HT1080 (cell line): ENCODE measurements around the gene DLG4. TPM values are rescaled to one million over a fixed set of nuclear protein-coding genes. Genes with fewer than 3 reads are reported as not detected.
"Not testable (repeated sequence)": the region's sequence is repeated elsewhere in the genome, so short reads cannot be mapped to it uniquely, and the experiment has no call there.

Experiments used
- DNase-seq: peaks from one replicate; pipeline ENCODE4 v3.0.0-alpha.2; 2015; ENCODE audit warnings: low read depth
- small RNA-seq: library from RNA; depleted of rRNA; stranded (forward); fragments of <200 nt; gene quantifications from one replicate; pipeline ENCODE3, GENCODE V24; 2014
- total RNA-seq: library from RNA; depleted of rRNA; stranded (reverse); fragments of >200 nt; shearing (Covaris generic); gene quantifications from 2 replicates; pipeline ENCODE4 v1.2.3, GENCODE V29; 2014; rRNA removed

The DLG4 gene
- total RNA-seq, 1 experiment from 2014 or later = 14.2 TPM

- DNase-seq = not testable (repeated sequence)
These were observed 50.6 kb downstream of the DLG4 start for GRCh38 chr17:7168841-7169564.

- DNase-seq = no peak
These were observed 51.8 kb downstream of the DLG4 start for GRCh38 chr17:7167832-7168231.

DNA sequence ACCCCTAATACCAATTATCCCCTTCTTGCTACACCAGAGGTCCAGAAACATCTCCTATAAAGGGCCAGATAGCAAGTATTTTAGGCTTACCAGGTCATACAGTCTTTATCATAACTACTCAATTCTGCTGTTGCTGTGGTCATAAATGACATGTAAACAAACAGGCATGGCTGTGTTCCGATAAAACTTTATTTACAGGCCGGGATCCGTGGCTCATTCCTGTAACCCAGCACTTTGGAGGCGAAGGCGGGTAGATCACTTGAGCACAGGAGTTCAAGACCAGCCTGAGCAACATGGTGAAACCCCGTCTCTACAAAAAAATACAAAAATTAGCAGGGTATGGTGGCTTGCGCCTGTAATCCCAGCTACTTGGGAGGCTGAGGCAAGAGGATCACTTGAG is 52.8 kb downstream of the DLG4 start:
- no peak for DNase-seq

GRCh38 chr17:7159571-7159970 is 60.1 kb downstream of the DLG4 start:
- not testable (repeated sequence) for DNase-seq

DNA sequence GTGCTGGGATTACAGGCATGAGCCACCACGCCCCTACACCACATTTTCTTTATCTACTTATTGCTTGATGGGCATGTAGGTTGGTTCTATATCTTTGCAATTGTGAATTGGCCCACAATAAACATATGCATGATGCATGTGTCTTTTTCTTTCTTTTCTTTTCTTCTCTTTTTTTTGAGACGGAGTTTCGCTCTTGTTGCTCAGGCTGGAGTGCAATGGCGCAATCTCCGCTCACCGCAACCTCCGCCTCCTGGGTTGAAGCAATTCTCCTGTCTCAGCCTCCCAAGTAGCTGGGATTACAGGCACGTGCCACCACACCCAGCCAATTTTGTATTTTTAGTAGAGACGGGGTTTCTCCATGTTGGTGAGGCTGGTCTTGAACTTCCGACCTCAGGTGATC is 61.2 kb downstream of the DLG4 start:
- not testable (repeated sequence) for DNase-seq

DNA sequence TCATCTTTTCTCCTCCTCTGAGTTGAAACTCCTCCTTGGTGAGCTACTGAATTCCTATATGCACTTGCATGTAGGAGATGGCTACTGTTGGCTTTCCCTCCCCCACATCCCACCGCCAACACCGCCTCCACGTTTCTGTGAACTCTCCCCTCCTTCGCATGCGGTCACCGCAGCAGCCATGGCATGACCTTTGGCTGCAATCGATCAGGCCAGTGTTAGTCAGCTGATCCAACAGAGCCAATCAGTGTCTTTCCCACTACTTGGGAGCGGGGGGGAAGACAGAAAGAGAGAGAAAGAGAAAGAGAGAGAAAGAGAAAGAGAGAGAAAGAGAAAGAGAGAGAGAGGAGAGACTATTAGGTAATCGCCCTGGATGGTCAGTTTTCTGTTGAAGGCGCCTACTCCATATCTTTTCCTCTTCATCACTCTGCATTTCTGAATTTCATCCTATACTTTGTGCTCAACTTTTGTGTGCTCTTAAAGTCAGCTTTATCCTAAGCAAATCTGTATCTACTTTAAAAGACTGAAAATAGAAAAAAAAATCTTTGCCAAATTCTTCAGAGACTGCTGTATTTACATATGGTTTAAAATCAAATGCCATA is 63.2 kb downstream of the DLG4 start:
- DNase-seq = no peak

DNA sequence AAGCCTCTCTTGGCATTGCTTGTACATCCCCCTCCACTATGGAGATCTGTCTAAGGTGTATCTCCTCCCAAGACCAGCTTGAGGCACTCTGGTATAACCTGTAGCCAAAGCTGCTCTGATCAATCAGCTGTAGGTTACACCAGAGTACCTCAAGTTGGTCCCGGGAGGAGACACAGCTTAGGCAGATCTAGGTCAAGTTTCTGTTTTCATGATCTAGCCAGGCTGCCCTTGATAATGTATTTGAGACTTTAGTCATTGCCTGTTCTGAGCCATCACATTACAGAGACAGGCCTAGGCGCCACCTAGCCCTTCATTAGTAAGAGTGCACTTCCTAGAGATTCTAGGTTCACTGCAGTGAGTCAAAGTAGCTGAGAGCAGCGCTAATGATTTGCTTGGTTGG is 71.9 kb downstream of the DLG4 start:
- no peak for DNase-seq

DNA sequence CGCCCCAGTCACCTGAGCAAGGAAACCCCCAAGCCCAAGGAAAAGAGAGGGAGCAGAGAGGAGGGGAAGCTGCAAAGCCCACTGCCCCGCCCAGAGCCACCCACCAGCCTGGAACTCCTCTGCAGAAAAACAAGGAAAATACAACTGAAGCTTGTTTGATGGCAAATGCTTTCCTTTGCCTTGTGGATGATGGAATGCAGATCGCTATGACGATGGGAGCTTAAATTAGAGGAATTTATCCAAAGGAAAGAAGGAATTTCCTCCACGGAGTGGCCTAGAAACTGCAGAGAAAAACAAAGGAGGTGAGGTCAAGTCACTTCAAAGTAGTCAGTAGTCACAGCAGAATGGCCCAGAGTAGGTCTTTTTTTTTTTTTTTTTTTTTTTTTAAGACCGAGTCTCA is 73.5 kb downstream of the DLG4 start:
- no peak for DNase-seq

GRCh38 chr17:7144213-7144612 is 75.4 kb downstream of the DLG4 start:
- DNase-seq = no peak

GRCh38 chr17:7141824-7142223 is 77.8 kb downstream of the DLG4 start:
- DNase-seq = no peak

DNA sequence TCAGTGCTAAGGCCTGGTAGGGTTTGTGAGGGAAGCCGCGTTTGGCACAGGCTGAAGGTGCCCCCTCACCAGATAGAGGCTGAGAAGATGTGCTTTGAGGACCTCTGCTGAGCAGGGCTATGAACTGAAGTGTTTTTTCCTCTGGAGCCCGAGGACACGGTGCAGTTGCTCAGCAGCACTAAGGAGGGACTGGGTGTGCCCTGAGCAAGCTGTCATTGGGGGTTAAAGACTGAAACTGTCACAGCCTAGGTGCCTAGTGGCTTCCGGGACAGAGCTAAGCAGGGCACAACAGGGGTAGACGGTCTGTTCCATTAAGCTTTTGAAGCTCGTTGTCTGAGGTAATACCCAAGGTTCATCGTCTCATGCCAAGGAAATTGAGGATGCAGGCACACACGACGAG is 80.2 kb downstream of the DLG4 start:
- no peak for DNase-seq

DNA sequence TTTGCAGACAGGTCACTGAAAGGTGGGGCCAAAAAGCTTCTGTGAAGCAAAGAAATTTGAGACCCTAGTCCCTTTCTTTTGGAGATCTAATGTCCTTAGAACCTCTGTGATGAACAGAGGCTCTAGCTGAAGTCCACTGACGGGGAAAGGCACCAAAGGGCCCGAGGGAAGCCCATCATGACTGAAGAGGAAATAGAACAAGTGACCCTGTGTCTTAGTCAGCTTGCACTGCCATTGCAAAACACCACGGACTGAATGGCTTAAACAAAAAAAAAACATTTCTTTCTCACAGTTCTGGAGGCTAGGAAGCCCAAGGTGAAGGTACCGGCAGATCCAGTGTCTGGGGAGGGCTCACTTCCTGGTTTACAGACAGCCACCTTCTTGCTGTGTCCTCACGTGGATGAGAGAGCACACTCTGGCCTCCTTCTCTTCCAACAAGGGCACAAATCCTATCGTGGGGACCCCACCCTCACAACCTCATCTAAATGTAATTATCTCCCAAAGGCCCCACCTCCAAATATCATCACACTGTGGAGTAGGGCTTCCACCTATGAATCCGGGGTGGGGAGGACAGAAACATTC is 80.7 kb downstream of the DLG4 start:
- DNase-seq = no peak

DNA sequence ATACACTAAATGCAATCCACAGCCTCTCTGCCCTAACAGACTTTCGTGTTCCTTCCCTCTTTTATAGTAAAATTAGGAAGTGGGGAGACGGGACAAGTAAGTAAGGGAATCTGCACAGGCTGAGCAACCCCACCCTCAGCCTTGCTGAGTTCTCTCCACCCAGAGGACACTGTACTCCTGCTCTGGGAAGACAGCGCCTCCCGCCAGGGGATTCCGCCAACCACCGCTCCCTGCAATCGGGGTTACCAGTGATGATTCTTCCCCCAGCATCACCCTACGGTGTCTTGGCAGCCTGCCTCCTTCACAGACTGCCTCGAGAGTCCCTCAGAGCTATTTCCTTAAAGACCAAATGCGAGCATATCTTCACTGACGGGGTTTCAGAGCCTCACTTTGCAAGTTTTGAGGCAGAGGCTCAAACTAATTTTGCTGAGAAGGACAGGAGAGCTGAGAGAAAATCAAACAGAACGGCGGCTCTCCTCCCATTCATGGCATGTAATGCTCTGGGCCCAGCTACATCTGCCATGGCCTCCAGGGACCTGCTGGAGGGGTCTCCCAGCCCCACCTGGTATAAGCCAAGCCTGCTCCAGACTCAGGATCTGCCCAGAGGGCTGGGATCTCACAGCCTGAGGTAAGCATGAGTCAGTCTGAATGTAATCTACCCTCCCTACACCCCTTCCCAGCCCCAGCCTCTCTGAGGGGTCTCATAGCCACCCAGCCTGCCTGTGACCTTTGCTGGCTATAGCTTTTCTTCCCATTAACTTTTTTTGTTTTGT is 82.3 kb downstream of the DLG4 start:
- no peak for DNase-seq

Small RNA genes within 50 kb of the gene (small RNA-seq; reads per million reads assigned to genes)
- gene AC120057.4 (not detected), gene MIR324 (0.68 reads per million, percentile 64 among the genes with 10 or more reads in this experiment), gene RF00019 (not detected)

Other genes with a start within 250 kb of the DLG4 start
- not detected in 2 replicates for gene ALOX12, start 223.8 kb downstream of the DLG4 start, total RNA-seq
- gene RNASEK, start 207.2 kb downstream of the DLG4 start, total RNA-seq = 201 and 360 TPM in 2 replicates
- not detected in 2 replicates for gene BCL6B, start 196.8 kb downstream of the DLG4 start, total RNA-seq
- 0.43 TPM in 1 of 2 replicates, not detected in the other for gene SLC16A13, start 183.8 kb downstream of the DLG4 start, total RNA-seq
- gene SLC16A11, start 175.7 kb downstream of the DLG4 start, total RNA-seq = not detected in 2 replicates
- gene CLEC10A, start 139.6 kb downstream of the DLG4 start, total RNA-seq = not detected in 2 replicates
- gene ASGR2, start 105.0 kb downstream of the DLG4 start, total RNA-seq = not detected in 2 replicates
- 2.8 and 4.0 TPM in 2 replicates for gene ASGR1, start 40.5 kb downstream of the DLG4 start, total RNA-seq
- 317 and 327 TPM in 2 replicates for gene ACADVL, start 102 bp upstream of the DLG4 start, total RNA-seq
- 45.2 and 57.0 TPM in 2 replicates for gene DVL2, start 14.7 kb upstream of the DLG4 start, total RNA-seq
- gene PHF23, start 19.6 kb upstream of the DLG4 start, total RNA-seq = 94.0 and 115 TPM in 2 replicates
- gene GABARAP, start 22.6 kb upstream of the DLG4 start, total RNA-seq = 191 and 331 TPM in 2 replicates
- 43.6 and 79.9 TPM in 2 replicates for gene CTDNEP1, start 31.9 kb upstream of the DLG4 start, total RNA-seq
- gene ELP5, start 32.4 kb upstream of the DLG4 start, total RNA-seq = 68.1 and 78.2 TPM in 2 replicates
- not detected in 2 replicates for gene CLDN7, start 42.6 kb upstream of the DLG4 start, total RNA-seq
- 0.03 TPM in 1 of 2 replicates, not detected in the other for gene SLC2A4, start 61.9 kb upstream of the DLG4 start, total RNA-seq
- not detected in 2 replicates for gene YBX2, start 74.8 kb upstream of the DLG4 start, total RNA-seq
- gene EIF5A, start 87.8 kb upstream of the DLG4 start, total RNA-seq = 1,448 and 1,578 TPM in 2 replicates
- 125 and 135 TPM in 2 replicates for gene GPS2, start 95.5 kb upstream of the DLG4 start, total RNA-seq
- 20.7 TPM in 2 replicates for gene NEURL4, start 109.5 kb upstream of the DLG4 start, total RNA-seq
- gene ACAP1, start 116.7 kb upstream of the DLG4 start, total RNA-seq = 0.90 and 2.2 TPM in 2 replicates
- 4.7 and 5.8 TPM in 2 replicates for gene KCTD11, start 132.3 kb upstream of the DLG4 start, total RNA-seq
- not detected in 2 replicates for gene TMEM95, start 135.3 kb upstream of the DLG4 start, total RNA-seq
- 0.24 TPM in 1 of 2 replicates, not detected in the other for gene TNK1, start 161.3 kb upstream of the DLG4 start, total RNA-seq
- 31.7 and 36.7 TPM in 2 replicates for gene PLSCR3, start 174.7 kb upstream of the DLG4 start, total RNA-seq
- 54.1 and 72.6 TPM in 2 replicates for gene TMEM256, start 184.3 kb upstream of the DLG4 start, total RNA-seq
- gene NLGN2, start 188.0 kb upstream of the DLG4 start, total RNA-seq = 6.1 and 7.4 TPM in 2 replicates
- not detected in 2 replicates for gene SPEM1, start 200.5 kb upstream of the DLG4 start, total RNA-seq
- gene SPEM2, start 205.8 kb upstream of the DLG4 start, total RNA-seq = not detected in 2 replicates
- not detected in 2 replicates for gene SPEM3, start 209.0 kb upstream of the DLG4 start, total RNA-seq
- 0.23 and 0.43 TPM in 2 replicates for gene TMEM102, start 215.6 kb upstream of the DLG4 start, total RNA-seq
- 0.23 and 0.37 TPM in 2 replicates for gene FGF11, start 219.7 kb upstream of the DLG4 start, total RNA-seq
- 6.0 and 7.9 TPM in 2 replicates for gene CHRNB1, start 225.2 kb upstream of the DLG4 start, total RNA-seq